HepG2 (cell line): ENCODE results near the gene KLK11. TPM values are rescaled to one million over a fixed set of nuclear protein-coding genes. Genes with fewer than 3 reads are reported as not detected.

Experiments used
- ATAC-seq: fragments of 200-7000 bp; cut with Tn5 transposase; 3 replicates; pipeline ENCODE4 v1.9.1; 2020; ENCODE audit warnings: mild to moderate bottlenecking, moderate library complexity
- BruUV-seq: library from RNA; stranded (reverse); fragments of 400-500 nt; replicated peaks from 2 replicates; lab custom pipeline; 2021; lab: Mats Ljungman, UMichigan
- CTCF ChIA-PET: fragments of 300-600 bp; formaldehyde crosslinking; extraction: SDS; loops from one replicate; lab custom pipeline; 2021; ENCODE audit warnings: low total read pairs, inconsistent platforms, low intra/inter-chr PET ratio; lab: Yijun Ruan, JAX
- POLR2A ChIA-PET: fragments of 350-600 bp; sonication (Branson Sonifier 250); formaldehyde crosslinking; loops from one replicate; lab custom pipeline; 2020; ENCODE audit warnings: antibody characterized with exemption, inconsistent platforms; lab: Yijun Ruan, JAX
- DNase-seq: peaks from one replicate; pipeline ENCODE4 v3.0.0-alpha.2; 2015; ENCODE audit warnings: low spot score
- FAIRE-seq: peaks from 3 replicates; lab custom pipeline; 2011; peaks lifted over from hg19 to GRCh38; lab: Jason Lieb, UNC
- H2AFZ ChIP-seq: one replicate; pipeline ENCODE4 v1.6.1; 2011; ENCODE audit warnings: low read length, inconsistent platforms
- H3K27ac ChIP-seq: fragments of 300-600 bp; 3 replicates; pipeline ENCODE4 v1.8.0; 2011; ENCODE audit warnings: mixed run types, mild to moderate bottlenecking, mixed read lengths, low read length, inconsistent platforms; ENCODE audit not compliant: insufficient read depth; ENCODE audit errors: extremely low read length
- H3K27me3 ChIP-seq, 2 experiments: fragments of 200-600 bp in 1 of 2; 2 replicates in 1 of 2; 3 replicates in 1 of 2; pipeline versions ENCODE4 v1.6.0 to v1.8.0; 2011; ENCODE audit warnings: low read length in 2 of 2, mild to moderate bottlenecking in 2 of 2, moderate library complexity in 2 of 2, inconsistent platforms in 1 of 2; ENCODE audit not compliant: insufficient read depth in 2 of 2, control insufficient read depth in 1 of 2
- H3K36me3 ChIP-seq, 2 experiments: fragments of 200-600 bp in 1 of 2; replicated peaks in 1 of 2; 2 replicates in 1 of 2; 3 replicates in 1 of 2; pipeline versions ENCODE4 v1.5.1 to v1.8.0; 2011; ENCODE audit warnings: low read length in 2 of 2, inconsistent platforms in 1 of 2; ENCODE audit not compliant: insufficient read depth in 2 of 2, control insufficient read depth in 1 of 2
- H3K4me1 ChIP-seq: 2 replicates; pipeline ENCODE4 v1.5.1; 2012; ENCODE audit warnings: low read length, inconsistent platforms; ENCODE audit not compliant: insufficient read depth
- H3K4me2 ChIP-seq: 2 replicates; pipeline ENCODE4 v1.6.0; 2011; ENCODE audit warnings: low read depth, low read length, inconsistent platforms
- H3K4me3 ChIP-seq, 3 experiments: fragments of 200-600 bp in 1 of 3; sonication (generic), shearing (Covaris generic) in 1 of 3; replicated peaks in 1 of 3; 2 replicates each; pipeline ENCODE4 v1.5.1; 2011 to 2016; ENCODE audit warnings: low read length in 3 of 3, inconsistent platforms in 2 of 3, low read depth in 2 of 3, mild to moderate bottlenecking in 2 of 3, control low read depth in 1 of 3, mixed read lengths in 1 of 3; ENCODE audit not compliant: insufficient read depth in 1 of 3
- H3K79me2 ChIP-seq: one replicate; pipeline ENCODE4 v1.6.1; 2011; ENCODE audit warnings: low read length, inconsistent platforms; ENCODE audit not compliant: insufficient read depth
- H3K9ac ChIP-seq: 2 replicates; pipeline ENCODE4 v1.6.0; 2011; ENCODE audit warnings: mild to moderate bottlenecking, low read depth, low read length, inconsistent platforms; ENCODE audit not compliant: insufficient read depth
- H3K9me3 ChIP-seq: 2 replicates; pipeline ENCODE4 v1.5.1; 2012; ENCODE audit warnings: mild to moderate bottlenecking, low read length
- H4K20me1 ChIP-seq: 2 replicates; pipeline ENCODE4 v1.6.0; 2011; ENCODE audit warnings: inconsistent platforms, mild to moderate bottlenecking, low read length, moderate library complexity; ENCODE audit not compliant: insufficient read depth
- ARID2 ChIP-seq: sonication (generic); formaldehyde crosslinking; IDR thresholded peaks from 2 replicates; pipeline ENCODE4 v1.8.1; 2022; ENCODE audit warnings: mild to moderate bottlenecking, missing genetic modification reagents, borderline replicate concordance
- ATM ChIP-seq: fragments of 450-650 bp; IDR thresholded peaks from 2 replicates; pipeline ENCODE4 v1.7.1; 2017; ENCODE audit warnings: mild to moderate bottlenecking, borderline replicate concordance
- BHLHE40 ChIP-seq: IDR thresholded peaks from 2 replicates; pipeline ENCODE4 v1.6.1; 2011; ENCODE audit warnings: low read length, improper control_type of control experiment
- CBX2 ChIP-seq, 2 experiments: fragments of 200-600 bp in 1 of 2; sonication (generic); formaldehyde crosslinking in 1 of 2; IDR thresholded peaks; 2 replicates each; pipeline versions ENCODE4 v1.7.0 to v1.8.1; 2018 to 2022; ENCODE audit warnings: low read depth in 2 of 2, low read length in 1 of 2, mild to moderate bottlenecking in 1 of 2, missing genetic modification reagents in 1 of 2
- EED ChIP-seq: sonication (generic); formaldehyde crosslinking; IDR thresholded peaks from 2 replicates; pipeline ENCODE4 v1.5.0; 2020; ENCODE audit warnings: mild to moderate bottlenecking, missing genetic modification reagents
- PLRG1 ChIP-seq: fragments of 450-650 bp; conservative IDR thresholded peaks from 2 replicates; pipeline ENCODE4 v1.6.1; 2016
- SRSF4 ChIP-seq: fragments of 200-400 bp; formaldehyde crosslinking; IDR thresholded peaks from one replicate; pipeline ENCODE4 v1.6.1; 2018; ENCODE audit warnings: mild to moderate bottlenecking, low read depth, low read length, moderate library complexity; ENCODE audit not compliant: poor library complexity, severe bottlenecking
- ZBTB37 ChIP-seq: sonication (generic); formaldehyde crosslinking; IDR thresholded peaks from 2 replicates; pipeline ENCODE4 v1.4.0; 2020; ENCODE audit warnings: mild to moderate bottlenecking, missing genetic modification reagents
- ZNF136 ChIP-seq: sonication (generic); formaldehyde crosslinking; IDR thresholded peaks from 2 replicates; pipeline ENCODE4 v1.8.1; 2022; ENCODE audit warnings: low read depth, mild to moderate bottlenecking, moderate library complexity, missing genetic modification reagents
- ZNF543 ChIP-seq: sonication (generic); formaldehyde crosslinking; IDR thresholded peaks from 2 replicates; pipeline ENCODE4 v1.4.0; 2020; ENCODE audit warnings: mild to moderate bottlenecking, missing genetic modification reagents
- ZNF7 ChIP-seq: IDR thresholded peaks from 2 replicates; pipeline ENCODE4 v1.6.1; 2016; ENCODE audit warnings: missing biosample characterization, missing genetic modification reagents
- ZNF83 ChIP-seq: sonication (generic); formaldehyde crosslinking; IDR thresholded peaks from 2 replicates; pipeline ENCODE4 v1.4.0; 2020; ENCODE audit warnings: missing genetic modification reagents, mild to moderate bottlenecking, borderline replicate concordance
- WGBS: methylation state at CpG from one replicate; pipeline ENCODE4 v1.1.6; 2017; ENCODE audit warnings: low lambda C conversion rate; 5-methylcytosine and 5-hydroxymethylcytosine counted together
- in situ Hi-C: cut with HindIII; loops from 2 replicates; pipeline ENCODE4 v1.10.0; 2017; ENCODE audit warnings: low pct_unique_long_range_greater_than_20kb; ENCODE audit not compliant: extremely low pct_ligation_motif_present
- intact Hi-C: fragments of 100-400 bp; cut with micrococcal nuclease; formaldehyde crosslinking; loops from one replicate; pipeline ENCODE4 v1.10.0; 2022; ENCODE audit not compliant: unreplicated experiment
- polyA plus RNA-seq, 8 experiments: library from polyadenylated mRNA; depleted of rRNA in 3 of 8; stranded (reverse) in 7 of 8; unstranded in 1 of 8; fragments of >200 nt; fragmentation: Illumina TruSeq in 4 of 8; extraction: Trizol in 4 of 8; gene quantifications; 2 replicates each; pipeline versions ENCODE4 v1.2.1 to v1.2.3, GENCODE V29; 2011 to 2016; ENCODE audit warnings: low read depth in 4 of 8, missing spikeins in 1 of 8, mixed read lengths in 1 of 8; ENCODE audit not compliant: insufficient read depth in 1 of 8
- total RNA-seq, 5 experiments: library from RNA; depleted of rRNA; stranded (reverse); fragments of >200 nt; fragmentation: Illumina TruSeq; extraction: Trizol; gene quantifications; 2 replicates each; pipeline ENCODE4 v1.2.3, GENCODE V29; 2016; ENCODE audit warnings: low read depth in 1 of 5
- TF ChIP-seq, protein P1 (sequence below): sonication (generic); formaldehyde crosslinking; conservative IDR thresholded peaks from 2 replicates; pipeline ENCODE4 v1.8.0; 2022; ENCODE audit warnings: mild to moderate bottlenecking, moderate library complexity, missing genetic modification reagents
- TF ChIP-seq, protein P2 (sequence below): sonication (generic); formaldehyde crosslinking; IDR thresholded peaks from 2 replicates; pipeline ENCODE4 v1.4.0; 2020; ENCODE audit warnings: mild to moderate bottlenecking, missing genetic modification reagents
- TF ChIP-seq, protein P3 (sequence below): sonication (generic); formaldehyde crosslinking; conservative IDR thresholded peaks from 2 replicates; pipeline ENCODE4 v1.4.0; 2020; ENCODE audit warnings: missing genetic modification reagents

KLK11 gene
- total and polyA plus RNA-seq, 2 of the 13 experiments (the other 11 are each of a cell fraction or from before 2014, with no cell fraction given), result not detected

DNA sequence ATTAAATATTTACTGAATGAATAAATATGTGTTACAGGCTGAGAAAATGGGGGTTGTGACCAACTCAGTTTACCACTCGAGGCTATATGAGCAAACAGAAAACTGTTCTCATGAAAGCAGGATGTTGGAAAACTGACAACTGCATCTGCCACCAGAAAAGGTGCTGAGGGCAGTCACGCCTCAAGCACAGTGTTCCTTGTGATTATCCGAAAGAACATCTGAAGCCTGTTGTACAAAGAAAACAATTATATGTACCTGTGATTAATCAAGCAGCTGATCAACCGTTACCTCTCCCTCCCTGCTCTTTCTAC, 44.6 kb upstream of the KLK11 start:
- Histone ChIP-seq H3K27me3 (no peaks in the 10 kb centered on the region; a peak in 2 of 5 replicates), H3K27ac (no peak overlapping the region), H2AFZ (no peak overlapping the region), H3K79me2 (no peaks in the 10 kb centered on the region), H3K9ac (no peak overlapping the region), H4K20me1 (no peaks in the 10 kb centered on the region), H3K4me2 (no peak overlapping the region), H3K4me3 (no peak overlapping the region), H3K4me1 (no peaks in the 10 kb centered on the region), H3K9me3 (peaks cover 11% of the 10 kb centered on the region; the same call in 1 of the 2 replicates), H3K36me3 (no peaks in the 10 kb centered on the region)
- ATAC-seq (no peak), DNase-seq (no peak), FAIRE-seq (no peak)
- 35% methylated on average over 4 of the region's 4 CpGs for WGBS
- in situ Hi-C loops (no loop called here), intact Hi-C loops (no loop called here)
- BruUV-seq, result no TSS peak
- CTCF ChIA-PET, result no interaction called here
- POLR2A ChIA-PET, result no interaction called here
- no peak for TF ChIP-seq SRSF4
- TF ChIP-seq ATM, result no peak
- TF ChIP-seq, protein P1, sequence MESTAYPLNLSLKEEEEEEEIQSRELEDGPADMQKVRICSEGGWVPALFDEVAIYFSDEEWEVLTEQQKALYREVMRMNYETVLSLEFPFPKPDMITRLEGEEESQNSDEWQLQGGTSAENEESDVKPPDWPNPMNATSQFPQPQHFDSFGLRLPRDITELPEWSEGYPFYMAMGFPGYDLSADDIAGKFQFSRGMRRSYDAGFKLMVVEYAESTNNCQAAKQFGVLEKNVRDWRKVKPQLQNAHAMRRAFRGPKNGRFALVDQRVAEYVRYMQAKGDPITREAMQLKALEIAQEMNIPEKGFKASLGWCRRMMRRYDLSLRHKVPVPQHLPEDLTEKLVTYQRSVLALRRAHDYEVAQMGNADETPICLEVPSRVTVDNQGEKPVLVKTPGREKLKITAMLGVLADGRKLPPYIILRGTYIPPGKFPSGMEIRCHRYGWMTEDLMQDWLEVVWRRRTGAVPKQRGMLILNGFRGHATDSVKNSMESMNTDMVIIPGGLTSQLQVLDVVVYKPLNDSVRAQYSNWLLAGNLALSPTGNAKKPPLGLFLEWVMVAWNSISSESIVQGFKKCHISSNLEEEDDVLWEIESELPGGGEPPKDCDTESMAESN (CRISPR knock-in tag), result no peak
- TF ChIP-seq BHLHE40, result no peak
- TF ChIP-seq ZNF136 (CRISPR knock-in tag), result no peak
- TF ChIP-seq, protein P2, sequence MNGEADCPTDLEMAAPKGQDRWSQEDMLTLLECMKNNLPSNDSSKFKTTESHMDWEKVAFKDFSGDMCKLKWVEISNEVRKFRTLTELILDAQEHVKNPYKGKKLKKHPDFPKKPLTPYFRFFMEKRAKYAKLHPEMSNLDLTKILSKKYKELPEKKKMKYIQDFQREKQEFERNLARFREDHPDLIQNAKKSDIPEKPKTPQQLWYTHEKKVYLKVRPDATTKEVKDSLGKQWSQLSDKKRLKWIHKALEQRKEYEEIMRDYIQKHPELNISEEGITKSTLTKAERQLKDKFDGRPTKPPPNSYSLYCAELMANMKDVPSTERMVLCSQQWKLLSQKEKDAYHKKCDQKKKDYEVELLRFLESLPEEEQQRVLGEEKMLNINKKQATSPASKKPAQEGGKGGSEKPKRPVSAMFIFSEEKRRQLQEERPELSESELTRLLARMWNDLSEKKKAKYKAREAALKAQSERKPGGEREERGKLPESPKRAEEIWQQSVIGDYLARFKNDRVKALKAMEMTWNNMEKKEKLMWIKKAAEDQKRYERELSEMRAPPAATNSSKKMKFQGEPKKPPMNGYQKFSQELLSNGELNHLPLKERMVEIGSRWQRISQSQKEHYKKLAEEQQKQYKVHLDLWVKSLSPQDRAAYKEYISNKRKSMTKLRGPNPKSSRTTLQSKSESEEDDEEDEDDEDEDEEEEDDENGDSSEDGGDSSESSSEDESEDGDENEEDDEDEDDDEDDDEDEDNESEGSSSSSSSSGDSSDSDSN (CRISPR knock-in tag), result no peak
- no peak for TF ChIP-seq ZBTB37
- TF ChIP-seq PLRG1, result no peak
- TF ChIP-seq, protein P3, sequence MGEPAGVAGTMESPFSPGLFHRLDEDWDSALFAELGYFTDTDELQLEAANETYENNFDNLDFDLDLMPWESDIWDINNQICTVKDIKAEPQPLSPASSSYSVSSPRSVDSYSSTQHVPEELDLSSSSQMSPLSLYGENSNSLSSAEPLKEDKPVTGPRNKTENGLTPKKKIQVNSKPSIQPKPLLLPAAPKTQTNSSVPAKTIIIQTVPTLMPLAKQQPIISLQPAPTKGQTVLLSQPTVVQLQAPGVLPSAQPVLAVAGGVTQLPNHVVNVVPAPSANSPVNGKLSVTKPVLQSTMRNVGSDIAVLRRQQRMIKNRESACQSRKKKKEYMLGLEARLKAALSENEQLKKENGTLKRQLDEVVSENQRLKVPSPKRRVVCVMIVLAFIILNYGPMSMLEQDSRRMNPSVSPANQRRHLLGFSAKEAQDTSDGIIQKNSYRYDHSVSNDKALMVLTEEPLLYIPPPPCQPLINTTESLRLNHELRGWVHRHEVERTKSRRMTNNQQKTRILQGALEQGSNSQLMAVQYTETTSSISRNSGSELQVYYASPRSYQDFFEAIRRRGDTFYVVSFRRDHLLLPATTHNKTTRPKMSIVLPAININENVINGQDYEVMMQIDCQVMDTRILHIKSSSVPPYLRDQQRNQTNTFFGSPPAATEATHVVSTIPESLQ, result no peak
- TF ChIP-seq EED, result no peak
- no peak for TF ChIP-seq ARID2 (CRISPR knock-in tag)
- TF ChIP-seq ZNF543 (CRISPR knock-in tag), result no peak
- no peak for TF ChIP-seq ZNF7 (CRISPR knock-in tag)
- no peak for TF ChIP-seq CBX2 (IDR thresholded peaks at IDR 0.05; ENCODE audit: low read depth, low read length)
- TF ChIP-seq CBX2 (CRISPR knock-in tag; IDR thresholded peaks at IDR 0.05; ENCODE audit: low read depth), result no peak
- no peak for TF ChIP-seq ZNF83 (CRISPR knock-in tag)
